Stimulated activated CD8-positive, alpha-beta memory T cell treated with anti-CD3 and anti-CD28 coated beads, Interleukin-4, amount 100 ng/mL, for 24 hours (primary cell): ENCODE data around the gene KIF26A.

Experiments
- DNase-seq: peaks from one replicate; pipeline ENCODE4 v3.0.0-alpha.2; 2020; ENCODE audit warnings: low read depth

The KIF26A gene

DNA sequence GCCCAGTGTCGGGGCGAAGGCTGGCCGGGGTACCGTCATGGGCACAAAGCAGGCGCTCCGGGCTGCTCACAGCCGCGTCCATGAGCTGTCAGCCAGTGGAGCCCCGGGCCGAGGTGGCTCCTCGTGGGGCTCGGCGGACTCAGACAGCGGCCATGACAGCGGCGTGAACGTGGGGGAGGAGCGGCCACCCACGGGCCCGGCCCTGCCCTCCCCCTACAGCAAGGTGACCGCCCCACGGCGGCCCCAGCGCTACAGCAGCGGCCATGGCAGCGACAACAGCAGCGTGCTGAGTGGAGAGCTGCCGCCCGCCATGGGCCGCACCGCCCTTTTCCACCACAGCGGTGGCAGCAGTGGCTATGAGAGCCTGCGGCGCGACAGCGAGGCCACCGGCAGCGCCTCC lies 39.0 kb downstream of the KIF26A start:
- DNase-seq: no peak

DNA sequence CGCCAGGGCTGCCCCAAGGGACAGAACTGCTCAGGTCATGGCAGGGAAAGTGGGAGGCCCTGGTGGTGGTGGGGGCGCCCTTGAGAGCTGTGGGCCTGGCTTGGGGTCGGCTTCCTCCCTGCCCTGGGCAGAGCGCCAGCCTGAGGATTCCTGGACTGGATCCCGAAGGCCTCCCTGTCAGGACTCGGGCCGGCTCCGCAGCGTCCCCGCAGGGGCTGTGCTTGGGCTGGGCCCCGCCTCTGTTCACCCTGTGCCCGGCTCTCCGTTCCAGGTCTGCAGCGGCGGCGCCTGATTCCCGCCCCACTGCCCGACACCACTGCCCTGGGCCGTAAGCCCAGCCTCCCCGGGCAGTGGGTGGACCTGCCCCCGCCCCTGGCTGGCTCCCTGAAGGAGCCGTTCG lies 39.9 kb downstream of the KIF26A start:
- no peak for DNase-seq

DNA sequence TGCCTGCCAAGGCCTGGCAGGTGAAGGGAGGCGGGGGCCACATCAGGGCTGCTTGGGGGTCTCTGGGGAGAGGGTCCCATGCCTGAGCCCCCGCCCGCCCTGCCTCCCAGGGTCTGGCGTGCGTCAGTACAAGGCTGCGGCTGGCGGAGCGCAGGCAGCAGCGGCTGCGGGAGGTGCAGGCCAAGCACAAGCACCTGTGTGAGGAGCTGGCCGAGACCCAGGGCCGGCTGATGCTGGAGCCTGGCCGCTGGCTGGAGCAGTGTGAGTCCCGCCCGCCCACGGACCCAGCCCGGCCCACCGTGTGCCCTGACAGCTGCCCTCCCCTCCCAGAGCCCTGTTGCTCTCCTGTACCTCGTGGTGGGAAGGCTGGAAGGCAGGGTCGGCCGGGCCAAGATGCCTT lies 40.7 kb downstream of the KIF26A start:
- DNase-seq: no peak

- DNase-seq: no peak
Measured at GRCh38 chr14:104179564-104180129, 41.3 kb downstream of the KIF26A start.

DNA sequence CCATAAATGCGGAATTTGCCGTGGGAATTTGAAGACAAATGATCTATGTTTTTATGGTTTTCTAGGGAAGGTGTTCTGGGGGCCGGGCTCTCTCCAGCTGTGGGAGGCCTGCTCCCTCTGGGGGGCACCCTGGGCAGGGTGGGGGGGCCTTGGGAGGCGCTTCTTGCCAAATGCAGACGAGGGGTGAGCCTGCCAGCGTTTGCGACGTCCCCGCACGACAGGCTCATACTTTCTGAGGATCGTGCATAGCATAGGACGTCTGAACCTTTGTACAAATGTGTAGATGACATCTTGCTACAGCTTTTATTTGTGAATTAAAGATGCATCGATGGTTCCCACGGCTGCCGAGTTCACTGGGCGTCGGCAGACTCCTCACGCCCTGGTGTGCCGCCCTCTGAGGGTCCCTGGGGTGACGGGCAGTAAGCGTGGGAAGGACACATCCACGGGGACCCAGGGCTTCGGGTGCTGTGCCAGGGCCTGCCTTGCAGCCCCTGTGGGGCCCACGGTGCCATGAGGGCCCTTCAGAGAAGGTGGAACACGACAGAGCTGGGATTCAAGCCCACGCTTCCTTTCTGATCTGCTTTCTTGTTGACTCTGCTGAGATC lies 42.3 kb downstream of the KIF26A start:
- DNase-seq: no peak

DNA sequence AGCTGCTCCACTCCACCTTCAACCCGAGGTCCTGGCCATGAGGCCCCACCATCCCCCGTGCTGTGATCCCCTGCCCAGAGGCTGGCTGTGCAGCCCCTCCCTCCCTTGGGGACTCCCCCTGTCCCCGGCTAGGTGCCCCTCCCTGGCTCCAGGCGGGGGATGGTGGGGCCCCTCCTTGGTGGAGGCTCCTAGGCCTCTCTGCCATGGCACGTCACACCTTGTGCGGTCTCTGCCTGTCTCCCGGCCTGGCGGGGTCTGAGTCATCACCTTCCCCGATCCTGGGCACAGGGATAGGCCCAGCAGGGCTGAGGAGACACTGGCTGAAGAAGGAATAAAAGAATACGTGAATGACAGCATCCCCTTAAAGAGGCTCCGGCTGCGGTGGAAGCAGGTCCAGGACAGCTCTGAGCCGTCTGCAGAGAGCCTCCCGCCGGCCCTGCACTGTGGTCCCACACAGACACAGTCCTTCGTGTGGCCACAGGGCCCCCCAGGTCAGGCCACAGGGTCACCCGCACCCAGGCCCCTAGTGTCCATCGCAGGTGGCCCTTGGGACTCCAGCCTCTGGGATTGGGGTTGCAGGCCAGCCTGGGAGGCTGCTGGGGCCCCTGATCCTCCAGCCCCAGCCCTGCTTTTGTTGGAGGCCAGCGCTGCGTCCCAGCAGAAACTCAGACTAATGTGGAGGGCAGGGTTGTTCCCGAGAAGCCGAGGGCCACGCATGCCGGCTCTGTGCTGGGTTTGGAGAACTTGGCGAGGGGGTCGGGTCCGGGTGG lies 43.6 kb downstream of the KIF26A start:
- DNase-seq: no peak

- no peak for DNase-seq
Measured at GRCh38 chr14:104182857-104183425, 44.6 kb downstream of the KIF26A start.

GRCh38 chr14:104183796-104184195 lies 45.4 kb downstream of the KIF26A start:
- DNase-seq: no peak

DNA sequence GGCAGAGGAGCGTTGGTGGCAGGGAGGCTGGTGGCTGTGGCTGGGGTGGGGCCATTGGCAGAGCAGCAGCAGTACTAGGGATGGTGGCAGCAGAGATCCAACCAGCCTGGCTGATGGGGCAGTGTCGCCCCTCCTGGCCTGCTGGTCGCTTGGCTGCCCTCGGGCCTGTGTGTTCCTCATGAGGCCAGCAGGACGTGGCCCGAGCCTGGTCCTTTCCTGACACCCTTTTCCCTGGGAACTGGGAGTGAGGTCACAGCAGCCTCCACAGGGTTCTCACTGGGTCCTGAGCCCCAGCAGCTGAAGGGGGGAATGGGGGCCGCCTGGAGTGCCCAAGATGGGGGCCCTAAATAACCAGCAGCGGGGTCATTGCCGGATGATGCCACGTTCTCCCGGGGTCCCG lies 46.1 kb downstream of the KIF26A start:
- DNase-seq: no peak

GRCh38 chr14:104184911-104185499 lies 46.6 kb downstream of the KIF26A start:
- no peak for DNase-seq

GRCh38 chr14:104185916-104186495 lies 47.6 kb downstream of the KIF26A start:
- no peak for DNase-seq

DNA sequence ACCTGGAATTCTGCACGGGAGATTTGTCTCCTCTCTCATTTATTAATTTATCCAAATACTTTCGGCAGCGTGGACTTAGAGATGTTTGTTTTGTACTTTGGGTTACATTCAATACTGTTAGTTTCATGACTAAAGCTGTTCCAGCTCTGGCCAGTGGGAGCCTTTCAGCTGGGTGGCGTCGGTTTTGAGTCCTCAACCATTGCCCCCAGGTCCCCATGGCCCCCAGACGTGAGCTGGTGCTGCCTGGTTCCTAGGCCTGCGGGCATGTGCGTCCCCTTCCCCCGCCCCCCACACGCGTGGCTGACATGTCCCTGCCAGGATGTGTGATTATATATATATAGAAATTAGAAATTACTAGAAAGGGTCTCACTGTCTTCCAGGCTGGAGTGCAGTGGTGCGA lies 48.2 kb downstream of the KIF26A start:
- DNase-seq: no peak

DNA sequence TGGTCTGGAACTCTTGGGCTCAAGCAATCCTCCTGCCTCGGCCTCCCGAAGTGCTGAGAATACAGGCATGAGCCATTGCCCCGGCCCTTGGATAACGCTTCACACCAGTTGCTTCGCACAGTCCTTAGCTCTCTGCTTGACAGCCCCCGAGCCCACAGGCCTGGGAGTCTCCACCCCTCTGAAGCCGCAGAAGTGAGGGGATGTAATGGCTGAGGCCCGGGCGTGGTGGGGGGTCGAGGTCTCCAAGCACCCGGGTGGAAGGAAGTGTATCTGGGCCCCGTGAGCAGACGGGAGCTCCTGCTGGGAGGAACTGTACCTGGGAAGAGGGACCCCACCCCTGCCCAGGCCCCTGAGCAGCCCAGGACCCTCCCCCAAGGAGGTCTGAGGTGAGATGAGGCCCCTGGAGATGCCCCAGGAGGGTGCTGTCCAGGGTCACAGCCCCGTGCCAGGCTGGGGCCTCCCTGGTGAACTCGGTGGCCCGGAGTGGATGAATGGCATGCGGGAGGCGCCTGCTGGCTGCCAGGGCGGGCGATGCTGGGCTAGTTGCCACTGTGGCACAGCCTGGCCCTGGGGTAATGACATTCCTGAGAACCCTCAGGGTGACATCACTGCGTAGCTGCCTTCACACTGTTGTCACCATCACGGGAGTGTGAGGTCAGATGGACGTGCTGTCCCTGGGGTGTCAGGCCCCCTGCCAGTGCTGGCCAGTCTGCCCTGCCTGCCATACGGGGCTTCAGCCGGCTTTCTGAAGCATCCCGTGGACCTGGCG lies 48.9 kb downstream of the KIF26A start:
- DNase-seq: no peak

DNA sequence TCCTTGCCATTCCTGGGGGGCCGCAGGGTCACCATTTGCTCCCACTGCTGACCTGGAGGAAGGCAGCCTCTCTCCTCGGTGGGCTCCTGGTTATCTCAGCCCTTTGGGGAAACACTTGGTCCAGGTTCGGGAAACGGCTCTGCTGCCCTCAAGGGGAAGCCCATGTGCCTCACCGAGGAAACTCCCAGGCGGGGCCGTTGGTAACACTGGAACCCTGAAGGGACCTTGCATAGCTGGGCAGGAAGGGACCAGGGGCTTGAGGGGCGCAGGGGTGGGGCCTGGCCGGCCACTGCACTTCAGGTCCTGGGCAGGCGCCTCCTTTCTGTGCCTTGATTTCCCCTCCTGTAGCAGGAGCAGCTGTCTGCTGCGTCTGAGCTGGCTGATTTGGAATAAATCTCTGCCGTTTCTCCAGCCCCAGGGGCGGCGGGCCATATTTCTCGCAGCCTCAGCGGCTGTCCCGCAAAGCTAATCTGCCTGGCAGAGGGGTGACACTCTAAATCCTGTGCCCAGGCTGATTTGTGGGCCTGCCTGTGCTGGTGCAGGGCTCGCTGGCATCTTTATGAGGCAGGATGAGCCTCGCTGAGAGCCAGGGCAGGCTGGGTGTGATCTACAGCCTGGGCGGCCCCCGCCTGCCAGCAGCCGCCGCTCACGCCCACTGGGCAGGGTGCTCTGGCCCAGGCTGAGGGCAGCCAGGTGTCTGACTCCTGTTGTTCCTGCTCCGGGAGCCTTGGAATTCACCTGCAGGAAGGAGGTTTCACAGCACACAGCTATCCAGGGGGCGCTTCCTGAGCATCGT lies 49.7 kb downstream of the KIF26A start:
- DNase-seq: no peak

DNA sequence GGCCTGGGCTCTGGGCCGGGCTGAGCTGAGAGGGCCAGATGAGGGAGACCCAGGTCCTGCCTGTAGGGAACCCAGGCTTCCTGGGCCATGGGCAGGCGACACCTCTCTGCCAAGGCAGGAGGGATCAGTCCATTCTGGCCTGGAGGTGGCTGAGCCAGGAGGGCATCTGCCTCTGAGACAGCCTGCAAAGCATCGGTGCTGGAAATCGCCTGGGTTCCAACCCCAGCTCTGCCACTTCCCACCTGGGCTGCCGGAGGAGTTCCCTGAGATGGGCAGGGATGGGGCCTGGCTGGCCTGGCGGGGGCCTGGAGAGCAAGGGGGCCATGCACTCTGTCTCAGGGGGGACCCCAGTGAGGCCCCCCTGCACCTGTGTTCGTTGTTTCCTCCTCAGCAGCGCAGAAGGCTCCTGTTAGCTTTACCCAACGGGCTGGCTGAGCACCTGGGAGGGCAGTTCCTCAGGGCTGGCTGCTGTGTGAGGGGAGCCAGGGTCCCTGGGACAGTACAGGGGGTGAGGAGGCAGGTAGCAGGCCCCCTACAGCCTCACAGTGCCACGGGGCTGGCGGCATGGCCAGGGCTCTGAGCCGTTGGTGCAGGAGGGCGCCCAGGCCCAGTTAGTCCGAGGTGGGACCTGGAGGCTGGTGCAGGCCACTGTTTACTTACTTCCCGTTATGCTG lies 50.5 kb downstream of the KIF26A start:
- DNase-seq: no peak

DNA sequence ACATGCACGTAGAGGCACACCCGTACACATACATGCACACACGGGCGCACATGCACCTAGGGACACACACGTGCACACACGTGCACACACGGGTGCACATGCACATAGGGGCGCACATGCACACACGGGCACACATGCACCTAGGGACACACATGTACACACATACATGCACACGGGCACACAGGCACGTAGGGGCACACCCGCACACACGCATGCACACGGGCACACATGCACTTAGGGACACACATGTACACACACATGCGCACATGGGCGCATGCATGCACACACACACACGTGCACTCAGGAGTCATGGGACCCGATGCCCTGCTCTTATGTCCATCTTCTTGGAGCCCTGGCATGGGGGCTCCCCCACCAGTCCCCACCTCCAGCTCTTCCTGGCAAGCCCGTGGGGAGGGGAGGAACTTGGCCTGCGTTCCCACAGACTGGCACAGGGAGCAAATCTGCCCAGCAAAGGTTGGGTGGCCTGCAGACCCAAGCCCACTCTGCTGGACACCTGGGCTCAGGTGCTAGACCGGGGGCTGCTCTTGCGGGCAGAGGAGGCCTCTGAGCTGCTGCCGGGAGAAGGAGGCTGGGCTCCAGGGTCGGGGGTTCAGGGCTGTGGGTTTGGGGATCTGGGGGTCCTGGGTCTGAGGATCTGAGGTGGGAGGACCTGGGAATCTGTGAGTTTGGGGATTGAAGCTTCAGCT lies 51.4 kb downstream of the KIF26A start:
- DNase-seq: no peak

GRCh38 chr14:104190396-104191000 lies 52.1 kb downstream of the KIF26A start:
- DNase-seq: no peak

DNA sequence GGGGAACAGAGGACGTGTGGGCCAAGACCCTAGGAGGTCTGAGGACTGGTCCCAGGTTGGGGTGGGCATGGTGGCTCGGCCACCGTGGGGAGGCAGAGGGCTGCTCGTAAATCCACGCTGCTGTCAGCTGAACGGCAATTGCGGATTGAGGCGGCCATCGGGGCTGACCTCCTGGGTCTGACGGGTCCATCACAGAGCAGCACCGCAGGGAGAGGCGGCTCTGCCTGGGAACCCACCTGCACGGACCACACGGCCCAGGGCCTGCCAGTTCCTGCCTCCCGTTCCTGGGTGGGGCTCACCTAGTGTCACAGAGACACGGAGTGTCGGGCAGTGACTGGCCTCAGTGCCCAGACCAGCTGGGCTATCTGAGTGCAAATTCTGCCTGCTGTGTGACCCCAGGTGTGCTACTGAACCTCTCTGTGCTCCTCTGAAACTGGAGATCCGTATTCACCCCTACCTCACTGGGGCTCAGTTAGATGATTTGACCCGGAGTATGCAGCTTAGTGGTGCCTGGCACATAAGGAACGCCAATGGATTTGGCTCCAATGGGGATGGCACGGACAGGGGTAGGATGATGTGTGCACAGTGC lies 53.1 kb downstream of the KIF26A start:
- DNase-seq: no peak
